Measurements from ENCODE around the gene CYB5A.

Gene CYB5A

DNA sequence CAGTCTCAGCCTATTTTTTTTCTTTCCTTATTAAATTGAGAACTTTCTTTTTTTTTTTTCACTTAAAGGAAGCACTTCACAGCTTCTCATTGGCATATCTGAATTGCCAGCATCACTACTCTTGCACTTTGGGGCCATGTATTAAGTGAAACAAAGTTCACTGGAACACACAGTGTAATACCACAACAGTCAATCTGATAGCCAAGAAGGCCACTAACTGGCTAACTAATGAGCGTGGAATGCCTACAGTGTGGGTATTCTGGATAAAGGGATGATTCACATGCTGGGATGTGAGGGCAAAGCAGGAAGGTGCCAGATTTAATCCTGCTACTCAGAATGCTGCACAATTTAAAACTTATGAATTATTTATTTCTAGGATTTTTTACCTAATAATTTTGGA lies 12.2 kb upstream of the CYB5A start:
- no peak overlapping the region for H2AK5ac ChIP-seq (ENCODE audit: low read length, severe bottlenecking)
- no peak overlapping the region for H4K8ac ChIP-seq (ENCODE audit: low read length)
- H3K4me3 ChIP-seq (ENCODE audit: insufficient read depth in 1 of 2, low read depth in 1 of 2, low read length in 2 of 2), result no peak overlapping the region
- no peaks in the 10 kb centered on the region for H3K79me1 ChIP-seq (replicated peaks; ENCODE audit: low read length, poor library complexity, severe bottlenecking)
- H3K36me3 ChIP-seq (ENCODE audit: control insufficient read depth in 1 of 2, insufficient read depth in 2 of 2, low read depth in 1 of 2, low read length in 2 of 2), result no peaks in the 10 kb centered on the region
- no peak overlapping the region for H2BK5ac ChIP-seq (ENCODE audit: low read depth, low read length, poor library complexity, severe bottlenecking)
- no peaks in the 10 kb centered on the region for H3K27me3 ChIP-seq (ENCODE audit: control insufficient read depth in 1 of 2, insufficient read depth in 1 of 2, low read length in 2 of 2)
- no peak overlapping the region for H2BK15ac ChIP-seq (ENCODE audit: low read depth, poor library complexity, severe bottlenecking)
- no peak overlapping the region for H2BK12ac ChIP-seq (ENCODE audit: low read length in 2 of 2)
- no peak overlapping the region for H4K91ac ChIP-seq (ENCODE audit: low read length)
- no peak overlapping the region for H3K18ac ChIP-seq (ENCODE audit: low read depth in 1 of 2, low read length in 2 of 2)
- WGBS, result no CpG with 5 or more reads among the region's 1 CpG
- no peak overlapping the region for H3K9ac ChIP-seq (ENCODE audit: low read length)
- no peaks in the 10 kb centered on the region for H3K9me3 ChIP-seq (ENCODE audit: control insufficient read depth, low read length)
- H3K27ac ChIP-seq (ENCODE audit: low read length, poor library complexity, severe bottlenecking), result no peak overlapping the region
- peak overlapping the region in 1 of 2 experiments; percentile 44 for H3K14ac ChIP-seq (ENCODE audit: low read length in 2 of 2)
- H3K4ac ChIP-seq (ENCODE audit: low read depth in 1 of 2, low read length in 2 of 2), result no peak overlapping the region
- no peaks in the 10 kb centered on the region for H3K4me1 ChIP-seq (ENCODE audit: control insufficient read depth, insufficient read depth, low read depth, low read length)
- H3K23ac ChIP-seq (ENCODE audit: low read length in 2 of 2), result no peak overlapping the region
- DNase-seq, result no peak
- no peak overlapping the region for H2AFZ ChIP-seq (ENCODE audit: low read depth, low read length)
- no peak overlapping the region for H2BK120ac ChIP-seq (ENCODE audit: low read depth, low read length)
- no peak overlapping the region for H3K4me2 ChIP-seq (ENCODE audit: low read length, poor library complexity, severe bottlenecking)

DNA sequence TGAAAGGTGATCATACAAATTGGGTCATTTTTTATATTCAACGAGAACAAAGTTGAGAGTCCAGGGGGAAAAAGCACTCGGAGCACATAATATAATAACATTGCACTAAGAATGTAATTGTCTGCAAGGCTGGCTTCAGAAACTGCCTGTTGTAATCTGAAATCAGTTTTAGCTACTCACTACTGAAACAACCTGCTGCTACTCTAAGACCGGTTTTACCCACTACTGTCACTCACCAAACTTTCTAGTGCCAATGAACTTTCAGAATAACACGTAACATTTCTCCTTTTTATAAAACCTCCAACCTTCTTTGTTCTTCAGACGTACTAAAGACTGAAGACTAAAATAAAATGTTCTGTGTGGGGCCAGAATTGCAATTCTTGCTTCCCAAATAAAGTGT lies 11.5 kb upstream of the CYB5A start:
- Histone ChIP-seq H3K4me1 (ENCODE audit: control insufficient read depth, insufficient read depth, low read depth, low read length) (no peaks in the 10 kb centered on the region), H2BK12ac (ENCODE audit: low read length in 2 of 2) (no peak overlapping the region), H3K18ac (ENCODE audit: low read depth in 1 of 2, low read length in 2 of 2) (no peak overlapping the region), H3K27me3 (ENCODE audit: control insufficient read depth in 1 of 2, insufficient read depth in 1 of 2, low read length in 2 of 2) (no peaks in the 10 kb centered on the region), H3K27ac (ENCODE audit: low read length, poor library complexity, severe bottlenecking) (no peak overlapping the region), H3K36me3 (ENCODE audit: control insufficient read depth in 1 of 2, insufficient read depth in 2 of 2, low read depth in 1 of 2, low read length in 2 of 2) (no peaks in the 10 kb centered on the region), H3K14ac (ENCODE audit: low read length in 2 of 2) (no peak overlapping the region), H4K8ac (ENCODE audit: low read length) (no peak overlapping the region), H3K4me3 (ENCODE audit: insufficient read depth in 1 of 2, low read depth in 1 of 2, low read length in 2 of 2) (no peak overlapping the region), H3K9ac (ENCODE audit: low read length) (no peak overlapping the region), H3K4me2 (ENCODE audit: low read length, poor library complexity, severe bottlenecking) (no peak overlapping the region), H2BK15ac (ENCODE audit: low read depth, poor library complexity, severe bottlenecking) (no peak overlapping the region), H2AFZ (ENCODE audit: low read depth, low read length) (no peak overlapping the region), H2AK5ac (ENCODE audit: low read length, severe bottlenecking) (no peak overlapping the region), H2BK5ac (ENCODE audit: low read depth, low read length, poor library complexity, severe bottlenecking) (no peak overlapping the region), H3K79me1 (replicated peaks; ENCODE audit: low read length, poor library complexity, severe bottlenecking) (no peaks in the 10 kb centered on the region), H3K23ac (ENCODE audit: low read length in 2 of 2) (no peak overlapping the region), H4K91ac (ENCODE audit: low read length) (no peak overlapping the region), H3K9me3 (ENCODE audit: control insufficient read depth, low read length) (no peaks in the 10 kb centered on the region), H3K4ac (ENCODE audit: low read depth in 1 of 2, low read length in 2 of 2) (no peak overlapping the region), H2BK120ac (ENCODE audit: low read depth, low read length) (no peak overlapping the region)
- no peak for DNase-seq
- WGBS, result 77% methylated on average over 4 of the region's 5 CpGs

DNA sequence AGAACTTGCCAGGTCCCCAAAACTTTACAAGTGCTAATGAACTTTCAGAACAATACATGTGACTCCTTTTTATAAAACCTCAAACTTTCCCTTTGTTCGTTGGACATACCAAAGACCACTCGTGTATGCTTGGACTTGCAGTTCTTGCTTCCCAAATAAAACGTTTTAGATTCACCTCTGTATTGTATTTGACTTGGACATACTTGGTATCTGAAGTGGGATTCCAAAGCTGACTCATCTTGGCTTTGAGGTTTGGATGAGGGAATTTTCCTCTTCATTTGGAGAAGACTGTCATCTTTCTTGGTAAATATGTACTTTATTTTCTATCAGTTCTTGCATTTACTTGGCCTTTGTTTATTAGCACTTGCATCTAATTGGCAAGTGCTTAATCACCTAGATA lies 8.0 kb upstream of the CYB5A start:
- H2AK5ac ChIP-seq (ENCODE audit: low read length, severe bottlenecking), result no peak overlapping the region
- no peak overlapping the region for H3K4ac ChIP-seq (ENCODE audit: low read depth in 1 of 2, low read length in 2 of 2)
- no peaks in the 10 kb centered on the region for H3K79me1 ChIP-seq (replicated peaks; ENCODE audit: low read length, poor library complexity, severe bottlenecking)
- DNase-seq, result no peak
- no peak overlapping the region for H2AFZ ChIP-seq (ENCODE audit: low read depth, low read length)
- no peak overlapping the region for H3K4me3 ChIP-seq (ENCODE audit: insufficient read depth in 1 of 2, low read depth in 1 of 2, low read length in 2 of 2)
- no peak overlapping the region for H2BK12ac ChIP-seq (ENCODE audit: low read length in 2 of 2)
- H3K4me2 ChIP-seq (ENCODE audit: low read length, poor library complexity, severe bottlenecking), result no peak overlapping the region
- H2BK120ac ChIP-seq (ENCODE audit: low read depth, low read length), result no peak overlapping the region
- no peaks in the 10 kb centered on the region for H3K4me1 ChIP-seq (ENCODE audit: control insufficient read depth, insufficient read depth, low read depth, low read length)
- H3K9ac ChIP-seq (ENCODE audit: low read length), result no peak overlapping the region
- no peak overlapping the region for H4K91ac ChIP-seq (ENCODE audit: low read length)
- no peak overlapping the region for H3K23ac ChIP-seq (ENCODE audit: low read length in 2 of 2)
- H2BK5ac ChIP-seq (ENCODE audit: low read depth, low read length, poor library complexity, severe bottlenecking), result no peak overlapping the region
- H3K27ac ChIP-seq (ENCODE audit: low read length, poor library complexity, severe bottlenecking), result no peak overlapping the region
- 100% methylated on average over 2 of the region's 3 CpGs for WGBS
- no peak overlapping the region for H3K14ac ChIP-seq (ENCODE audit: low read length in 2 of 2)
- no peaks in the 10 kb centered on the region for H3K27me3 ChIP-seq (ENCODE audit: control insufficient read depth in 1 of 2, insufficient read depth in 1 of 2, low read length in 2 of 2)
- no peaks in the 10 kb centered on the region for H3K36me3 ChIP-seq (ENCODE audit: control insufficient read depth in 1 of 2, insufficient read depth in 2 of 2, low read depth in 1 of 2, low read length in 2 of 2)
- H4K8ac ChIP-seq (ENCODE audit: low read length), result no peak overlapping the region
- no peaks in the 10 kb centered on the region for H3K9me3 ChIP-seq (ENCODE audit: control insufficient read depth, low read length)
- H2BK15ac ChIP-seq (ENCODE audit: low read depth, poor library complexity, severe bottlenecking), result no peak overlapping the region
- H3K18ac ChIP-seq (ENCODE audit: low read depth in 1 of 2, low read length in 2 of 2), result no peak overlapping the region

DNA sequence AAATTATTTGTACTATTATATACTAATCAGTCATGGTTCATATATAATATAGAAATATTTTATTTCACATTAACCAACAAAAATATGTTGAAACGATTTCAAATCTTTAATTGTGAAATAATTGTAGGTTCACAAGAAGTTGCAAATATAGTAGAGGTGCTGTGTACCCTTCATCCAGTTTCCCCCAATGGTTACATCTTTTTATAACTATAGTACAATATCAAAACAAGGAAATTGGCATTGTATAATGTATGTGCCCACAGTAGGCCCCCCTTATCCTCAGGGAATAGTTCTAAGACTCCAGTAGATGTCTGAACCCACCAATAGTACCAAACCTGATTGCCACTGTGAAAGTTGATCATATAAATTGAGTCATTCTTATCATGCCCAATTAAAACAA lies 7.4 kb upstream of the CYB5A start:
- Histone ChIP-seq H3K9ac (ENCODE audit: low read length) (no peak overlapping the region), H4K91ac (ENCODE audit: low read length) (no peak overlapping the region), H3K36me3 (ENCODE audit: control insufficient read depth in 1 of 2, insufficient read depth in 2 of 2, low read depth in 1 of 2, low read length in 2 of 2) (no peaks in the 10 kb centered on the region), H2AK5ac (ENCODE audit: low read length, severe bottlenecking) (no peak overlapping the region), H3K9me3 (ENCODE audit: control insufficient read depth, low read length) (no peaks in the 10 kb centered on the region), H2BK5ac (ENCODE audit: low read depth, low read length, poor library complexity, severe bottlenecking) (no peak overlapping the region), H3K4ac (ENCODE audit: low read depth in 1 of 2, low read length in 2 of 2) (no peak overlapping the region), H2BK12ac (ENCODE audit: low read length in 2 of 2) (no peak overlapping the region), H3K18ac (ENCODE audit: low read depth in 1 of 2, low read length in 2 of 2) (no peak overlapping the region), H3K27me3 (ENCODE audit: control insufficient read depth in 1 of 2, insufficient read depth in 1 of 2, low read length in 2 of 2) (no peaks in the 10 kb centered on the region), H3K14ac (ENCODE audit: low read length in 2 of 2) (no peak overlapping the region), H3K79me1 (replicated peaks; ENCODE audit: low read length, poor library complexity, severe bottlenecking) (no peaks in the 10 kb centered on the region), H4K8ac (ENCODE audit: low read length) (no peak overlapping the region), H2BK120ac (ENCODE audit: low read depth, low read length) (no peak overlapping the region), H3K4me2 (ENCODE audit: low read length, poor library complexity, severe bottlenecking) (no peak overlapping the region), H3K4me3 (ENCODE audit: insufficient read depth in 1 of 2, low read depth in 1 of 2, low read length in 2 of 2) (no peak overlapping the region), H2AFZ (ENCODE audit: low read depth, low read length) (no peak overlapping the region), H3K27ac (ENCODE audit: low read length, poor library complexity, severe bottlenecking) (no peak overlapping the region), H3K23ac (ENCODE audit: low read length in 2 of 2) (no peak overlapping the region), H2BK15ac (ENCODE audit: low read depth, poor library complexity, severe bottlenecking) (no peak overlapping the region), H3K4me1 (ENCODE audit: control insufficient read depth, insufficient read depth, low read depth, low read length) (no peaks in the 10 kb centered on the region)
- no CpG with 5 or more reads among the region's 1 CpG for WGBS
- DNase-seq, result no peak
